K562 (cell line): ENCODE measurements around the gene EHBP1L1. TPM values are rescaled to one million over a fixed set of nuclear protein-coding genes. Genes with fewer than 3 reads are reported as not detected.

Experiments
- CBX1 ChIP-seq: sonication (generic); IDR thresholded peaks from 2 replicates; pipeline ENCODE4 v1.6.1; 2016; ENCODE audit warnings: antibody characterized with exemption, low read depth, mild to moderate bottlenecking
- CHAMP1 ChIP-seq: fragments of 450-650 bp; IDR thresholded peaks from 2 replicates; pipeline ENCODE4 v1.6.1; 2016; ENCODE audit warnings: mild to moderate bottlenecking
- E2F4 ChIP-seq: sonication (generic); formaldehyde crosslinking; IDR thresholded peaks from 2 replicates; pipeline ENCODE4 v1.8.0; 2022; ENCODE audit warnings: mild to moderate bottlenecking, low read depth, missing genetic modification reagents
- KLF10 ChIP-seq: fragments of 250-450 bp; sonication (Bioruptor Pico); IDR thresholded peaks from 2 replicates; pipeline ENCODE4 v1.6.1; 2021; ENCODE audit warnings: matching md5 sums
- MED1 ChIP-seq: sonication (generic); formaldehyde crosslinking; IDR thresholded peaks from 2 replicates; pipeline ENCODE4 v1.8.1; 2023; ENCODE audit warnings: missing genetic modification reagents, borderline replicate concordance
- NFIC ChIP-seq: fragments of 450-650 bp; IDR thresholded peaks from 2 replicates; pipeline ENCODE4 v1.6.1; 2017; ENCODE audit warnings: mild to moderate bottlenecking, inconsistent platforms
- PHF8 ChIP-seq: fragments of 200-600 bp; sonication (generic); IDR thresholded peaks from 2 replicates; pipeline ENCODE4 v1.6.1; 2012; ENCODE audit warnings: mixed run types, mild to moderate bottlenecking, inconsistent platforms, low read length, moderate library complexity, borderline replicate concordance
- POLR2AphosphoS2 ChIP-seq: IDR thresholded peaks from 2 replicates; pipeline ENCODE4 v1.6.1; 2012; ENCODE audit warnings: low read length, improper control_type of control experiment
- SIX5 ChIP-seq, 2 experiments: IDR thresholded peaks; 2 replicates each; pipeline ENCODE4 v1.6.1; 2011; ENCODE audit warnings: low read length in 2 of 2, borderline replicate concordance in 1 of 2, low read depth in 1 of 2, mild to moderate bottlenecking in 1 of 2, moderate library complexity in 1 of 2; ENCODE audit not compliant: insufficient read depth in 1 of 2
- SPI1 ChIP-seq: IDR thresholded peaks from 2 replicates; pipeline ENCODE4 v1.6.1; 2011; ENCODE audit warnings: low read depth, low read length, control low read depth, borderline replicate concordance
- XRCC5 ChIP-seq: fragments of 200-400 bp; formaldehyde crosslinking; IDR thresholded peaks from 2 replicates; pipeline ENCODE4 v1.6.1; 2017; ENCODE audit warnings: low read depth, mild to moderate bottlenecking, low read length
- ZNF175 ChIP-seq: fragments of 200-800 bp; sonication (Bioruptor generic); IDR thresholded peaks from 2 replicates; pipeline ENCODE4 v1.6.1; 2016; ENCODE audit warnings: low read depth, mild to moderate bottlenecking, missing genetic modification characterization, missing compliant biosample characterization
- ZNF282 ChIP-seq: sonication (generic); formaldehyde crosslinking; IDR thresholded peaks from 2 replicates; pipeline ENCODE4 v1.8.1; 2023; ENCODE audit warnings: missing genetic modification reagents
- ZNF699 ChIP-seq: fragments of 250-450 bp; sonication (Bioruptor Pico); IDR thresholded peaks from 2 replicates; pipeline ENCODE4 v1.8.0; 2021; ENCODE audit warnings: mild to moderate bottlenecking, moderate library complexity; ENCODE audit not compliant: insufficient replicate concordance
- polyA plus RNA-seq, 8 experiments: library from polyadenylated mRNA; depleted of rRNA in 4 of 8; stranded (reverse) in 5 of 8; unstranded in 3 of 8; fragments of >200 nt; fragmentation: Nextera tagmentation in 2 of 8; fragmentation: Illumina TruSeq in 1 of 8; extraction: Ambion mirVana in 2 of 8; extraction: Trizol in 1 of 8; gene quantifications; 2 replicates each; pipeline versions ENCODE4 v1.2.1 to v1.2.3, GENCODE V29; 2011 to 2014; ENCODE audit warnings: inconsistent platforms in 1 of 8, missing spikeins in 1 of 8
- total RNA-seq, 7 experiments: library from RNA; depleted of rRNA in 6 of 7; stranded (reverse); fragments of >200 nt in 6 of 7; fragmentation: Illumina TruSeq in 2 of 7; extraction: Trizol in 2 of 7; gene quantifications; 2 replicates each; pipeline versions ENCODE4 v1.2.1 to v1.2.3, GENCODE V29; 2011 to 2021; ENCODE audit warnings: low replicate concordance in 1 of 7
- TF ChIP-seq, protein P1 (sequence below): fragments of 450-650 bp; IDR thresholded peaks from 2 replicates; pipeline ENCODE4 v1.6.1; 2017; ENCODE audit warnings: antibody characterized with exemption, mild to moderate bottlenecking

EHBP1L1 gene
- total and polyA plus RNA-seq, 9 of the 15 experiments (the other 6 are each of a cell fraction or from before 2014, with no cell fraction given), result 0.03 to 87.1 (median 26.3) TPM

DNA sequence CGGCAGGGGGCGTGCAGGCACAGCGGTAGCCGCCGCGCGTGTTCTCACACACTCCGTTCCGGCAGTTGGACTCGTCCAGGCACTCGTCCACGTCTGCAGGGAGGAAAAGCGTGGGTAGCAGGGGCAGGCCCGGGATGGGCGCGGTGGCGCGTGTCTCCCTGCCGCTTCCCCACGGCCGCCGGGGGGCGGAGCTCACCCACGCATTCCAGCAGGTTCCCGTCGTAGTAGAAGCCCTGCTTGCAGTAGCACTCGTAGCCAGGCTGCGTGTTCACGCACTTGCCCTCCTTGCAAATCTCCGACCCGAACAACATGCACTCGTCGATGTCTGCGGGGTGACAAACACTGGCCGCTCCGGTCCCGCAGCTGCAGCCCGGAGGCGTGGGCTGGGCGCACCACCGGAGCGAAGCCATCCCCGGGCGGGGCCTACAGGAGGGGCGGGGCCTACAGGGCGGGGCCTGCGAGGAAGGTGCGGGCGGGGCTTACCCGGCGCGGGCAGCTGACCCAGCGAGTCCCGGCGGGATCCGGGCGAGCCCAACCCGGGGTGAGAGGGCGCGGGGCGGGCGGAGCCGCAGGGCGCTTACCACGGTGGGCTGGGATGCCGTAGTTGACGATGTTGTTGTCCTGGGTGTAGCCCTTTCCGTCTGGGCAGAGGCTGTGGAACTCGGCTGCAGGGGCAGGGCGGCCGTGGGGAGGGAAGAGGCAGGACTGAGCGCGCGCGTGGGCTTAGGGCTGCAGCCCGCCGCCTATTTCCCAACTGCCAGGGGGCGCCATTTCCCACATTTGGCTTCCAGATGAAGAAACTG lies 35.4 kb upstream of the EHBP1L1 start (continued):
- TF ChIP-seq ZNF699 (CRISPR knock-in tag) (no peak), CHAMP1 (no peak), CBX1 (peak; percentile 75), SIX5 (IDR thresholded peaks at IDR 0.05; ENCODE audit: borderline replicate concordance in 1 of 2, insufficient read depth in 1 of 2, low read depth in 1 of 2, low read length in 2 of 2) (no peak), MED1 (no peak), POLR2AphosphoS2 (peak; percentile 85; the same call in 1 of the 2 replicates), ZNF175 (no peak), PHF8 (peak; percentile 75; the same call in 1 of the 2 replicates), E2F4 (CRISPR knock-in tag) (no peak), ZNF282 (CRISPR knock-in tag) (peak; percentile 60; the same call in 1 of the 2 replicates), XRCC5 (peak; percentile 44; the same call in 1 of the 2 replicates), KLF10 (CRISPR knock-in tag) (no peak), NFIC (peak; percentile 47), SPI1 (no peak)
- TF ChIP-seq, protein P1, sequence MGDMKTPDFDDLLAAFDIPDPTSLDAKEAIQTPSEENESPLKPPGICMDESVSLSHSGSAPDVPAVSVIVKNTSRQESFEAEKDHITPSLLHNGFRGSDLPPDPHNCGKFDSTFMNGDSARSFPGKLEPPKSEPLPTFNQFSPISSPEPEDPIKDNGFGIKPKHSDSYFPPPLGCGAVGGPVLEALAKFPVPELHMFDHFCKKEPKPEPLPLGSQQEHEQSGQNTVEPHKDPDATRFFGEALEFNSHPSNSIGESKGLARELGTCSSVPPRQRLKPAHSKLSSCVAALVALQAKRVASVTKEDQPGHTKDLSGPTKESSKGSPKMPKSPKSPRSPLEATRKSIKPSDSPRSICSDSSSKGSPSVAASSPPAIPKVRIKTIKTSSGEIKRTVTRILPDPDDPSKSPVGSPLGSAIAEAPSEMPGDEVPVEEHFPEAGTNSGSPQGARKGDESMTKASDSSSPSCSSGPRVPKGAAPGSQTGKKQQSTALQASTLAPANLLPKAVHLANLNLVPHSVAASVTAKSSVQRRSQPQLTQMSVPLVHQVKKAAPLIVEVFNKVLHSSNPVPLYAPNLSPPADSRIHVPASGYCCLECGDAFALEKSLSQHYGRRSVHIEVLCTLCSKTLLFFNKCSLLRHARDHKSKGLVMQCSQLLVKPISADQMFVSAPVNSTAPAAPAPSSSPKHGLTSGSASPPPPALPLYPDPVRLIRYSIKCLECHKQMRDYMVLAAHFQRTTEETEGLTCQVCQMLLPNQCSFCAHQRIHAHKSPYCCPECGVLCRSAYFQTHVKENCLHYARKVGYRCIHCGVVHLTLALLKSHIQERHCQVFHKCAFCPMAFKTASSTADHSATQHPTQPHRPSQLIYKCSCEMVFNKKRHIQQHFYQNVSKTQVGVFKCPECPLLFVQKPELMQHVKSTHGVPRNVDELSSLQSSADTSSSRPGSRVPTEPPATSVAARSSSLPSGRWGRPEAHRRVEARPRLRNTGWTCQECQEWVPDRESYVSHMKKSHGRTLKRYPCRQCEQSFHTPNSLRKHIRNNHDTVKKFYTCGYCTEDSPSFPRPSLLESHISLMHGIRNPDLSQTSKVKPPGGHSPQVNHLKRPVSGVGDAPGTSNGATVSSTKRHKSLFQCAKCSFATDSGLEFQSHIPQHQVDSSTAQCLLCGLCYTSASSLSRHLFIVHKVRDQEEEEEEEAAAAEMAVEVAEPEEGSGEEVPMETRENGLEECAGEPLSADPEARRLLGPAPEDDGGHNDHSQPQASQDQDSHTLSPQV, result no peak
